GM19043 (cell line): ENCODE data around the gene PCDH9.

Source experiments
- ATAC-seq: cut with Tn5 transposase; IDR thresholded peaks from one replicate; pipeline ENCODE4 v1.9.1; 2021; ENCODE audit warnings: low read depth; ENCODE audit not compliant: unreplicated experiment

The PCDH9 gene

DNA sequence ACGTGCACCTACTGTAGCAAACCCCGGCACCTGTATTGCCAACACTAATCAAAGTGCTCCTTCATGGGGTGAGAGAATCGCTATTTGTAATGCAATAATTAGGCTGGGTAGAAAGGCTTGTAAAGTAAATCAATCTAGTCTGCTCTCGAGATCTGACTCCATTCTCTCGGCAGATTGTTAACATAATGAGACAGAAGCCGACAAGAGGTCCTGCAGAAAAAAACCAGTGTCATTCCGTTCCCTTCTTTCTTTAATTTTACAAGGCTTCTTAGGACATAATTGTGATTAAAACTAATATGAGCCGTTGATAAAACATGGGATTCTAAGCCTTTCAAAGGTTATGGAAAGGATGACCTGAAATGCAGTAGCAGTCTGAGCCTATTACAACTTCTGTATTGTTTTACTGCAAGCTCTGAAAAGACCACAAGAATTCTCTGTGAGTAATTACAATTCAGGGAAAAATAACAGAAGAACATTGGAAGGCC lies 530.0 kb downstream of the PCDH9 start:
- no peak for ATAC-seq

DNA sequence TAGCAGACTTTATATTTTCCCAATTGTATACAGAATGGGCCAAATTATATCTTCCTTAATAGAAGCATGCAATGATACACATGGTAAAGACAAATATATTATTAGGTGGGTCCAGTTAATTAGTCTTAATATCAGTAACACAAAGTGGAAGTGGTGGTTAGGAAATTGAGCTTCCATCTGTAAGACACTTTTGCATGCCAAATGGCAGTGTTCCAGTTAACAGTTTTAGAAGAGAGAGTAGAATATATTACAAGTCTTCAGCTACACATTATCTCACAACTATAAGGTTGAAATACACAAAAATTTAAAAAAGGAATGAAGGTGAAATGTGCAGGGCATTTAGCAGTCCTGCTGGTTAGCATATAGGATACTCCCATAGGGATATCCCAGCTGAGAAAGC lies 536.5 kb downstream of the PCDH9 start:
- no peak for ATAC-seq

DNA sequence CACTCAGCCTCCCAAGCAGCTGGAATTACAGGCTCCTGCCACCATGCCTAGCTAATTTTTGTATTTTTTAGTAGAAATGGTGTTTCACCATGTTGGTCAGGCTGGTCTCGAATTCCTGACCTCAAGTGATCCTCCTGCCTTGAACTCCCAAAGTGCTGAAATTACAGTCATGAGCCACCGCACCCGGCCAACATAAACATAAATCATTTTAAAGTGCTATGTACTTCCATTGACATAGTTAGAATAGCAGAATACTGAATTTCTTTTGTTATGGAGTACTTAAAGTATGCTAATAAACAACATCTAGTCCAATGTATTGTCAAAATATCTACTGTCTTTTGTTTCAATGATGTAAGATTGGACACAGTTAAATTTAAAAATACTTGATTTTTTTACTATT lies 539.0 kb downstream of the PCDH9 start:
- ATAC-seq: no peak

DNA sequence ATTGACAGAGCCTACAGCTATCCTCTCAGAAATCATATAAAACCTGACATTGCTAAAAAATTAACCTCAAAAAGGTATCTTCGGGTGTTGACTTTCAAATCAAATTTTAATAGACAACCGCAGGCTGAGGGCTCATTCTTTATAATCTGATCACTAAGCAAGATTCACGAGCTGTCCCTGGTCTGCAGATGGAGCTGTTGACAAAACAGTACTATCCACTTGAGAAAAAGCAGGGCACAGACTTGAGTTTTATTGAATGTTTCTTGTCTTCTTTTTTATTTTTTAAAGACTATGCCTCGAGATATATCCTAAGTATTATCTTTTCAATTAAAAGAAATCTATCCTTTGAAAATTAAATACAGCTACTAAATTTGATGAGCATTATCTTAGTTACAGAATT lies 540.5 kb downstream of the PCDH9 start:
- no peak for ATAC-seq

DNA sequence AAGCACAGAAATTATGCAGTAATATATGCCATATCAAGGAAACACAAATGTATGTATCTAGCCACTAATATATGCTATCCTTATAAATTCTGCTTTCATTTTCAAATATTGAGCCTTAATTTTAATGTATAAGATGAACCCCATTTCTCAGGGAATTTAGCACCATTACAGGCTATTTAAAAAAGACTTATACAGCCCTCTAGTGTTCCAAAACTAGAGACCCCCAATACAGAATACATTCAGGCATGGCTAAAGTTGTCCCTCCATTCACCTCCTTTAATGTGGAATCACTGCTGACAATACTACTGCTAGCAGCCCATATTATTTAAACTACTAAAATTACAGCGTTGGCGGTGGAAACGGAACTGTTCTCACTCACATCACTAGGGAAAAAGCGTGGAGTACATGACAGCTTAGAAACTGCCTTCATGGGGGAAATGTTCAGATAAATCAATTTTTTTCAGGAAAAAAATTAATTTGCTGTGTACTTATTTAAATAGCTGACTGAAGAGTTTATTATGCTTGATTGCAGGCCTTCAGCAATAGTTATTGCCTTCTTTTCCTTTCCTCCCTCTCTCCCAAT lies 541.0 kb downstream of the PCDH9 start:
- no peak for ATAC-seq

DNA sequence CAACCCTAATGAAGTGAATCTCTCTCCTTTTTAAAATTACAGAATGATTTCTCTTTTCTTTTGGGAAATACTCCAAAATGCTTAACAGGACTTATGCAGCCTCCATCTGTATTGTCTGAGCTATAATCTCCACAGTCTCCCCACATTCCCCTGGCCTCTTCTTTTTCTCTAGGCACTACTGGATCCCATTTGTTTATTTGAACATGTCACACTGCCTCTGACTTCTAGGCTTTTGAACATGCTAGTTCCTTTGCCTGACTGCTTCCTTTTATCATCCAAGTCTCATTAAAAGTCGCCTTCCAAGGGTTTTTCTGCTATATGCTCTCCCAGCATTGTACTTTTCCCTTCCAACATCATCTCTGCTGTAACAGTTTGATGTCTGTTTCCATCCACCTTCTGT lies 548.7 kb downstream of the PCDH9 start:
- no peak for ATAC-seq

DNA sequence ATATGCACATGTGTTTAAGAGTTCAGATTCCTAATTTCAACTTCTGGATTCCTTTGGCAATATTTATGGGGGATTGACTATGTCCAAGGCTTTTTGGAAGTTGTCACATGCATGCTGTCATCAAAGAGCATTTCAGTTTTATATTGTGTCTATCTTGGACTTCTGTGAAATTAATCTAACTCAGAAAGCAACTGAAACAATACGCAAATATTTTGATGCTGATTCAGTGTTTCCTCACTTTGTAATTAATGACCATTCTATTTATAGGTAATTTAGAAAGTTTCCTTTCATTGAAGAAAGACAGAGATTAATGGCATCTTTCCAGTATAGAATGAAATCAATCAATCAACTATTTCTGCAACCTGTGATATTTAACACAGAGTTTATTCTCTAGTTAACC lies 550.1 kb downstream of the PCDH9 start:
- no peak for ATAC-seq

DNA sequence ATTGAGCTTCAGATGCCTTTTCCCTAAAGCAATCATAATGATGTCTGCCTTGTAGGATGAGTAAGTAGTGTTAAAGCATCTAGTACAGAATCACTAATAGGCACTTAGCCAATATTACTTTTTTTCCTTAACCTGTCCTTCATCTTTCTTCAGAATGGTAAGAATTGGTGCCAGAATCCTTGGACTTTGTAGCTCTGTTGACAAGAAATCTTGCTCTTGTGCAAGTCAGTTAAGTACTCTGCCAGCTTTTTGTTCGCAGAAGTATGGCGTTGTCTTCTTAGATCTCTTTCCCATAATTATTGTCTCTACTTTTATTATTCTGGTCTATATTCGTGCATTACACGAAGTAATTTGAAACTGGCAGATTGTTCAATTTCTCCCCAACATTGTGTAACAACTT lies 554.5 kb downstream of the PCDH9 start:
- ATAC-seq: no peak

DNA sequence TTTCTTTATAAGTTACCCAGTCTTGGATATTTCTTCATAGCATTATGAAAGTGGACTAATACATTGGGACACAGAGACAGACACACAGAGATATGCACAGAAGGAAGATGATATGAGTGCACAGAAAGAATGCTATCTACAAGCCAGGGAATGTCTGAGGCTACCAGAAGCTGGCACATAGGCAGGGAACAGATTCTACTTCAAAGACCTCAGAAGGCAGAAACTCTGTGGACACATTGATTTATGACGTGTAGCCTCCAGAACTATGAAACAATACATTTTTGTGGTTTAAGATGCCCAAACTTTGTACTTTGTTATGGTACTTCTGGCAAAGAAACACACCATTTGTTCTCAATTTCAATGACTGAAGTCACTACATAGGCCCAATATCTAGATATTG lies 556.7 kb downstream of the PCDH9 start:
- no peak for ATAC-seq

DNA sequence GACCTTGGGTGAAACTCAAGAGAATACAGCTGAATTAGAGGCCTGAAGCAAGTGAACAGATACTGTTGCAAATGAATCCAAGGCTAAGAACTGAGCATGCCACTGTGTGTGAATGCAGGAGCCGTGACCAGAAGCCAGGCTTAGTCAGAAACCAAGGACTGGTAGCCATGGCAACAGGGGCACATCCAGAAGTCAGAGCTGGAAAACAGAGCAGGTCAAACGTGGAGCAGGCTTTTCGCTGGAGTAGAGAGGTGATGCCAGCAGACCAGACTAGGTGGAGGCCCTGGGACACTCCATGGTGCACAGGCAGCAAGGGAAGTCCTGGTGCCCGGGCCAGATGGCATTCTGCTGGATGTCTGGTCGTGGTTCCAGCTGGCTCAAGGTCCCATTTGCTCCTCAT lies 564.1 kb downstream of the PCDH9 start:
- no peak for ATAC-seq

DNA sequence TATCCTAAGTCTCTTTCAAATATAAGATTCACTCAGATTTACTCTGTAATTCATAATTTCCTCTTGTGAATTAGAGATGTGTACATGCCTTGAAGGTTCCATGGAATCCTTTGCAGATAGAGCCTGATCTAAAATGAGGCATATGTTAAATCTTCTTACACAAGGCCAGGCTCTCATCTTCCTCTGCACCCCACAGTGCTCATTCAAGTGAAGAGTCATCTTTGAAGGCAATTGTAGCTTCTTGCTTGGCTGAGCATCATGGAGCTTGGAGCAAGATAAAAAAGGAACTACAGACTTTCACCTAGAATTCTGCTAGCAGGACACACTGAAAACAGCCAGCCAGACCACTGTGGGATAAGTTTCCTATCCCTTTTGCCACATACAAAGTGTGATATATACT lies 566.4 kb downstream of the PCDH9 start:
- ATAC-seq: no peak

DNA sequence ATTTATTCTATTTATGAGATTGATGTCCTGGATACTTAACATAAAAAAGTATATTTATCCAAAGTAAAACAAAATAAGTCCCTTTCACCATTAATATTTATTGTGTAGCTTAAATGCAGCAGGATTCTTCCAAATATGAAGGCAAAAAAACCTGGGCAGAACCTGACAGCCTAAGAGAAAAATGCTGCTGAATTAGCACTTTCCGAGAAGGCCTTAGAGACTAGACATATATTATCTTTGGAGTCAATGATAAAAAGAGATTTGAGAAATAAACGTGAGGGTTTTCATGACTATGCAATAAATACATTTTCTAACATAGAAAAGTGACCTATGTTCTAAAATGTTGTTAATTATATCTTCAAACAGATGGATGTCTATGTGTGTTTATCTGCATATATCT lies 566.9 kb downstream of the PCDH9 start:
- ATAC-seq: no peak

DNA sequence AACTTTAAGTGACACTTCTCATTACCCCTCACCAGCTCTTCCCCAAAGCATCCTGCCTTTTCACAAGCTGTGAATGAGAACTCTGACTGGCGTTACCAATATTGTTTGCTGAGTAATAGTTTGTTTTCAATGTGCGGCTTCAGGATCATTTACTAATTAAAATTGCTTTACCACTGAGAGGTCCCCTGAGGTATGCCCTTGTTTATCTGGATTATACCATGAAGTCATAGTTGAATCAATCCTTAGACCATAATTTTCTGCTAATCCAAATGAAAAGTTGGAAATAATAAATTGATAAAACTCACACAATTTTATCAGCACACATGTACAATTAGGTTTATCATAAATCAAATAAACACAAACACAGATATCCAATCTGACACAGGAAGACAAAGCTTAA lies 568.8 kb downstream of the PCDH9 start:
- no peak for ATAC-seq

DNA sequence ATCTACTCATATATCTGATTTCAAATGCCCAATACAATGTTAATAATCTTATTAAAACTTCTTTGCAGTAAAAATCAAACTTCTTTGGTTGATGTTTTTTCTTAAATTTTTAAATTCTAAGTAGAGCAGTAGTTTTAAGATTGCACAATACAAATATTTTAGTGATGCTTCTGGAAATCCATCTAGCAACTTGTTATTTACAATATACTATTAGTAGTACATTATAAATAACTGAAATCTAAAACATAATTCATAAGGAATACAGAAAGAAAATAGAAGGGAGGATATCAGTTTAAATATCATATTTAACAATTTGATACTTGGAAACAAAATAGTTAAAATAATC lies 569.7 kb downstream of the PCDH9 start:
- no peak for ATAC-seq

DNA sequence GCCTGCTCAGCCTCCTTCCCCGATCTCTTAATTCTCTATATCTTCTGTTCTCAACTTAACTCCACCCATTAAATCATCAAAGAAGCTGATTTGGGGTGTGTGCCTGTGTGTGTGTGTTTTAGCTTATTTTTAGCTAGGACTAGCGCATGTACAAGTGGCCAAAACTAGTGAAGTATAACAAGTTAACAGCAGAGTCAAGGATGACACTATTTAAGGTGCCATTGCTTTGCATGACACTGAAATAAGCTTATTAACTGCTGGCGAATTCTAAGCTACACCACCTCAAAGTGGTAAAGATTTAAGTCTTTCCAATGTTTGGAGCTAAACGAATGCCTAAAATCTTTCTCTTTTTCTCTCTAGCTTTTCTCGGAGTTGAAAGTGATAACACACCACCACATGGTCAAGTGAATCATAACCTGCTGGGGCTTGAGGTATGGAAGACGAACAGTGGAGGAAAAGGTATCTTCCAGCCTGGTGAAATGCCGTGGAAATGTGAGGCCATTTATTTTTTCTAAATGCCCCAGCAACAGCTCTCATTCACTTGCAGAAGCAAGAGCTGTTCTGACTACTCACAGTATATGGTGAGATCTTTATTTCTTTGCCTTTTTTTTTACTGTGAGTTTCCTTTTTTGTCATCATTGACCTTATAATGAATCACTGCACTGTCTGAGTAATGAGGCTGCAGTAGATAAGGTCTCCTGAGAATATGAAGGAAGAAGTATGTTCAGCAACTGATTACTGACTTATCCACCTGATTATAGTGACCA lies 570.3 kb downstream of the PCDH9 start:
- peak; percentile 73 for ATAC-seq

DNA sequence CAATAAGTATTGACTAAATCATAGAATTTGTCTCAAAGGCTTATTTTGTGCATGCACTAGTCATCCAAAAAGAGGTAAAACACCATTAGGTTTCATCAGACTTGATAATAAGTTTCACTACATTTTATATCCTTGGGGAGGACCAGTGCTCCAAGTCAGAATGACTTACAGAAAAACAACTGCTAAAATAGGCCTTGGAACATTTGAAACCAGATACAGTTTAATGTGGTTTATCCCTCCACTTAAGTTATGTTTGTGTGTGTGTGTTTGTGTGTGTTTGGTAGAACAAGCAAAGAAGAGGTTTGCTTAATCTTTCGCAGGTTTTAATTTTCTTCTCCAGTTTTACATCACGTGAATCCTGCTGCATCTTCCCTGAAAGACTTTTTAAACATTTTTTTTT lies 570.9 kb downstream of the PCDH9 start:
- no peak for ATAC-seq

DNA sequence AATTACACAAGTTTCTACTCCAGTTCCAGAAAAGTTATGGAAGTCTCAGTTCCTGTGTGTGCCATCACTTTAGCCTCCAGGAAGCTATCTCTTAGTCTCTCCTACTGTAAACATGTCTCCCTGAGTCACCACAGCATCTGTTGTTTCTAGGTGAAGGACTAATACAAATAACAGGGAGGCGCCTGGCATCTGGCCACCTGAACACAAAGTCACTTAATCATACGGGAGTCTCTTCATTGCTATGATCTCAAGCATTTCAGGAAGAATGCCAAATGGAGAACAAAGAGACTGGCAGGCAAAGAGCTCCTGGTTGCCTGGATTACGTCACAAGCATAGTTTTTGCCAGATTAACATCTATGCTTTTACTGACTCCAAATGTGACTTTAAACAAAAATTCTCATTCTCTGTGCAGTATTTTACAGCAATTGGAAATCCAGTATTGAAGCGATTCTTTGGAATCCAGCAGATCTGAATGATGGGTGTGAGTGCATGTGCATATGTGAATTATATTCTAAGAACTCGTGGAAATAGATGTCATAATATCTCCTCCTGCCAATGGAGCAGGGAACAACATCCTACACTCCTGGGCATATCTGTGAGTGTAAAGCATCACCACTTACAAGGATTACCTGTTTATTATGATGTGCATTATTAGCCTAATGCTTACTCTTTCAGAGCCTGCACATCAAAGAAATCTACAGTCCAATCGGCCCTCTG lies 572.8 kb downstream of the PCDH9 start:
- ATAC-seq: no peak

DNA sequence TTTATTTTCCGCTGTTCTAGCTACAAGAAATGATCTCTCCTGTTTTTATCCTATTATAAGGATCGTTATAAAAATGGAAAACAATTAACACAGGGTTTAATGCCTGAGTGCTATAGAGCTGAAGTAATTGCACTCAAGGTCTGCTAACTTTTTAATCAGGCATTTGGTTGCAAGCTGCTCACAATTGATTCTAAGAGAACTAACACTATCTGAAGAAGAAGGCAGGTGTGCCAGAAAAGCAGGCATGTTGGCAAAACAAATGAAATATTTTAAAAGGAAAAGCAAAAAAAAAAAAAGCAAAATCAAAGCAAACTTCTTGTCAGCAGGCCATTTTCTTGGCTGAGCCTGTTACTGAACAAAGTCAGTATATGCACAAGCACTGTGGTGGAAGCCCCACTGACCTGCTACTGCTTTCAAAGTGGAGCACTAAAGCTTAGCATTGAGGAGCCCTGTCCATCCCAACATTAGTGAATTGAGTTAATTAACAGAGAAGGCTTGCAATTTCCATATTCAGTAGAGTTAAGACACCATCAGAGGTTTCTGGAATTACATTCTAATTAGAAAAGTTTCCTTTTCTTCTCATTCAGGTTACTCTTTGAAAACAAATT lies 574.2 kb downstream of the PCDH9 start:
- ATAC-seq: no peak

DNA sequence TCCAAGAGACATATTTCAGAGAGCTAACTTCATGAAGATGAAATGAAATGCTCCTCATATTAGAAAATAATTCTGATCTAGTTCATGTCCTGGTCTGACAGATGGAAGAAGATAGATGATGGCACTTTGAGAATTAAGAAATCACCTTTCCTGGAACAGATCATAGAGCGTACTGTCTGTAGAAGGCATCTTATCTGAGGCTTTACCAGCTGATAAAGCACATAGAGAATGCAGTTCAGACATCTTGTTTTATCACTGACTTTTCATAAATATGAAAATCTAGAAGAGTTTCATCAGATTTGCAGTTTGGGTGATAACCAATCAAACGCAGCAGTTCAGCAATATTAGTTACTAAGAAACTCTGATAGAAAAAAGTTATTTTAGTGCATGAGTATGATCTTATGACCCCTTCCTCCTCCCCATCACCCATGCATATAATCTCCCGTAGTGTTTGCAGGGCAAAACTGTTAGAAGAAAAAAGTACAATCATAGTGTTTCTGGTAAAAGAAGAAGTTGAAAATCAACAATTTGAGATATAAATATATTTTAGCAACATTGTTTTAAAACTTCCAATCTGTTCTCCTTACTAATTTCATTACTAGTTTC lies 585.2 kb downstream of the PCDH9 start:
- ATAC-seq: no peak

DNA sequence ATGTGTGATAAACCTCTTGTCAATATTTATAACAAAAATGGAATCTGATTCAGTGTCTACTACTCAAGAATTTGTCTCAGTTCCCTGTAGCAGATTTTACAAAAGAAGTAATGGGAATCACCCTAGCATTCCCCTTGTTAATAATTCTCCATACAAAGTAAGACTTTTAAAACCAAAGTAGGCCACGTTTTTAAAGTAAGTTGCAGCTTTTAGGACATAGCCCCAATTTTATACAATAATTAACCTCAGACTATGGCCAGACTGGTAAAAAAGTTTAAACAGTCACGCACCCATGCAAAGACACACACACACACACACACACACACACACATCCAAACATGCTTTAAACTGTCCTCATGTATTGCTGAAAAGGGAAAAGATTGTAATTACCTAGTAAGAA lies 589.9 kb downstream of the PCDH9 start:
- peak; percentile 55 for ATAC-seq

DNA sequence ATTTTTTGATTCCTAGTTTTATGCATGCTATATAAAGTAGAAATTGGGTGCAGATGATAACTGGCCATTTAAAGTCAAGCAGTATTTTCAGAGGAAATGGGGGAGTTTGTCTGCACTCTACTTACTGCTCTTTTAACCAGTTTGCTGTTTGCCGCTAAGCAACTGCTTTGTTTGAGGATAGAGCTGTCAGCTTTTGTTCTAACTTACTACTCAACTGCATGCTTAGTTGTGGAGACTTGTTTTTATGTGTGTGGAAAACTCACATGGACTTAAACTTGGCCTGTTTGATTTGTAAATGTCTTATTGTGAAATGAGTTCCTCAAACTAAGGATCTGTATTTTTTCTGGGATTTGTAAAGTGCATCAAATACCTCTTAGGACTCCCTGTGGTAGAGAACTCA lies 591.1 kb downstream of the PCDH9 start:
- ATAC-seq: no peak
